ENCODE measurements around the gene NCOR2. TPM values are rescaled to one million over a fixed set of nuclear protein-coding genes. Genes with fewer than 3 reads are reported as not detected.

Gene NCOR2
- polyA plus RNA-seq, 1 donor (not counting 4 experiments of a cell fraction or from before 2014, with no cell fraction given), result 4.7 TPM

DNA sequence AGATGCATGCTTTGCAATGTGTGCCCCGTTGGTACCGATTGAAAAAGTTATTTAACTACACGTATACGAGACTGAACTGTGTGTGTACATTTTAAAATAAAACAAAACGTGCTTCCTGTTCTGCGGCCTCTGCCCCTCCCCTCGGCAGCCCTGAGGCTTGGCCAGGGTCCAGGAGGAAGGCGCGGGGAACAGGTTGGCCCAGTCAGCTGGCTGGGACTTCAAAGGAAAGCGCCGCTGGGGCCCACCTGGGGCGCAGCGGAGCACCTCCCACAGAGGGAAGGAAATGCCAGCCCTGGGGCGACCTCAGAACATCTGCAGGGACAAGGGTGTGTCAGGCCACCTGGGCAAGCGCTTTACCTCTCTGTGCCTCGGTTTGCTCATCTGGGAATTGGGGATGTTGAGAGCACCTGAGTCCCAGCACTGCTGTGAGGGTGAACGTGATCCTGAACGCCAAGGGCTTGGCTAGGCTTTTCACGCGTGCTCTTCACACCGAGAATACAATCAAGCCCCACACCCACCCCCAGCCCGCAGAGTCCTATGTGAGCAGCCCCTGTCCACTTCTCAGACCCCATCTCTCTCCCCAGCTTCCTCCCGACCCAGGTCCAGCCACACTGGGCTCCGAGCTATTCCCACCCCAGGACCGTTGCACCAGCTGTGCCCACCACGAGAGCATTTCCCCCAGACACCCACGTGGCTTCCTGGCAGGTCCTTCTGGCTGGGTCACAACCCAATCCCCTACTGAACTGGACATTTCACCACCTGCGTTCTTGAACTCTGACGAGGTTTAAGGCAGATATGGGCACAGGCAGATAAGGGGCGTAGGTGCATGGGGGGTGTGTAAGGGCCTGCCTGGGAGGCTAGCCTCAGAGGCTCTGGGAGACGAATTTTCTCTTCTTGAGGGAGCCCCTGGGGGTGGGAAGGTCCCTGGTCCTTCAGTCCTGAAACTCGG lies 41.9 kb upstream of the NCOR2 start:
- H3K36me3 ChIP-seq (ENCODE audit: control insufficient read depth in 2 of 2, extremely low read depth in 1 of 2, insufficient read depth in 2 of 2, low read length in 2 of 2), result no peaks in the 10 kb centered on the region
- no peaks in the 10 kb centered on the region for H3K79me2 ChIP-seq (ENCODE audit: control insufficient read depth, insufficient read depth, low read length)
- H3K27ac ChIP-seq (ENCODE audit: control insufficient read depth, insufficient read depth, low read length), result peak overlapping the region; percentile 56
- FAIRE-seq (peak; percentile 64), DNase-seq (ENCODE audit: low read depth, low spot score) (peak; percentile 87)
- H3K4me1 ChIP-seq (ENCODE audit: control insufficient read depth, extremely low read depth, insufficient read depth, low read length), result peaks cover 26% of the 10 kb centered on the region
- no peaks in the 10 kb centered on the region for H4K20me1 ChIP-seq (ENCODE audit: control insufficient read depth, extremely low read depth, insufficient read depth, low read length)
- peak overlapping the region; percentile 73 for H3K4me2 ChIP-seq (ENCODE audit: control insufficient read depth, extremely low read depth, insufficient read depth, low read depth, low read length)
- no peaks in the 10 kb centered on the region for H3K9me1 ChIP-seq (ENCODE audit: control insufficient read depth, extremely low read depth, insufficient read depth, low read length)
- H3K27me3 ChIP-seq (ENCODE audit: control insufficient read depth, extremely low read depth, insufficient read depth, low read length), result peaks cover 10% of the 10 kb centered on the region
- no peak overlapping the region for H2AFZ ChIP-seq (ENCODE audit: control insufficient read depth, low read length)
- no peak for TF ChIP-seq EZH2 (IDR thresholded peaks at IDR 0.05; ENCODE audit: low read length)
- TF ChIP-seq, protein P1, sequence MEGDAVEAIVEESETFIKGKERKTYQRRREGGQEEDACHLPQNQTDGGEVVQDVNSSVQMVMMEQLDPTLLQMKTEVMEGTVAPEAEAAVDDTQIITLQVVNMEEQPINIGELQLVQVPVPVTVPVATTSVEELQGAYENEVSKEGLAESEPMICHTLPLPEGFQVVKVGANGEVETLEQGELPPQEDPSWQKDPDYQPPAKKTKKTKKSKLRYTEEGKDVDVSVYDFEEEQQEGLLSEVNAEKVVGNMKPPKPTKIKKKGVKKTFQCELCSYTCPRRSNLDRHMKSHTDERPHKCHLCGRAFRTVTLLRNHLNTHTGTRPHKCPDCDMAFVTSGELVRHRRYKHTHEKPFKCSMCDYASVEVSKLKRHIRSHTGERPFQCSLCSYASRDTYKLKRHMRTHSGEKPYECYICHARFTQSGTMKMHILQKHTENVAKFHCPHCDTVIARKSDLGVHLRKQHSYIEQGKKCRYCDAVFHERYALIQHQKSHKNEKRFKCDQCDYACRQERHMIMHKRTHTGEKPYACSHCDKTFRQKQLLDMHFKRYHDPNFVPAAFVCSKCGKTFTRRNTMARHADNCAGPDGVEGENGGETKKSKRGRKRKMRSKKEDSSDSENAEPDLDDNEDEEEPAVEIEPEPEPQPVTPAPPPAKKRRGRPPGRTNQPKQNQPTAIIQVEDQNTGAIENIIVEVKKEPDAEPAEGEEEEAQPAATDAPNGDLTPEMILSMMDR (optimal IDR thresholded peaks at IDR 0.05 in 1 of 3, IDR thresholded peaks at IDR 0.05 in 1 of 3, conservative IDR thresholded peaks at IDR 0.05 in 1 of 3; ENCODE audit: extremely low read depth in 1 of 3, insufficient read depth in 2 of 3, low read length in 3 of 3), result no peak
- H3K4me3 ChIP-seq (ENCODE audit: control insufficient read depth in 2 of 3, extremely low read depth in 1 of 3, insufficient read depth in 2 of 3, low read depth in 1 of 3, low read length in 3 of 3), result peak overlapping the region in 1 of 3 experiments; percentile 33
- peak overlapping the region; percentile 44 for H3K9ac ChIP-seq (ENCODE audit: control insufficient read depth, extremely low read depth, insufficient read depth, low read length)
- peaks cover 2% of the 10 kb centered on the region for H3K9me3 ChIP-seq (ENCODE audit: control insufficient read depth, low read depth, low read length)
- dilution Hi-C loops (cut with MboI; ENCODE audit: extremely low pct_ligation_motif_present, low sequenced_read_pairs), result no loop called here

DNA sequence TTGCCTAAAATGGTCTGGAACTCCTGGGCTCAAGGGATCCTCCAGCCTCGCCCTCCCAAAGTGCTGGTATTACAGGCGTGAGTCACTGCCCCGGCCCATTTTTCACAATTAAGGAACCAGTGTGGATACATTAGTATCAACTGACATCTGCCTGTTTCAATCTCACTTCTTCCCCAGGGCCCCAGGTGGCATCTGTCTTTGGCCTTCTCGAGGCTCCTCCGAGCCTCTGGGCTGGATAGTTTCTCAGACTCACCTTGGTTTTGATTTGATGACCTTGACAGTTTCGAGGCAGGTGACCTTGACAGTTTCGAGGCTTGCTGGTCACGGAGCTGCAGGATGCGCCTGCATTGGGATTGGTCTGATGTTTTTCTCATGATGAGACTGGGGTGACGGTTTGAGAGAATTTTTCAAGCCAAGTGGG lies 41.0 kb upstream of the NCOR2 start:
- Histone ChIP-seq H4K20me1 (ENCODE audit: control insufficient read depth, extremely low read depth, insufficient read depth, low read length) (no peaks in the 10 kb centered on the region), H3K9me3 (ENCODE audit: control insufficient read depth, low read depth, low read length) (no peaks in the 10 kb centered on the region), H3K4me2 (ENCODE audit: control insufficient read depth, extremely low read depth, insufficient read depth, low read depth, low read length) (peak overlapping the region; percentile 73), H3K9ac (ENCODE audit: control insufficient read depth, extremely low read depth, insufficient read depth, low read length) (peak overlapping the region; percentile 44), H3K9me1 (ENCODE audit: control insufficient read depth, extremely low read depth, insufficient read depth, low read length) (no peaks in the 10 kb centered on the region), H3K4me1 (ENCODE audit: control insufficient read depth, extremely low read depth, insufficient read depth, low read length) (peaks cover 26% of the 10 kb centered on the region), H3K79me2 (ENCODE audit: control insufficient read depth, insufficient read depth, low read length) (no peaks in the 10 kb centered on the region), H3K27me3 (ENCODE audit: control insufficient read depth, extremely low read depth, insufficient read depth, low read length) (peaks cover 10% of the 10 kb centered on the region), H3K4me3 (ENCODE audit: control insufficient read depth in 2 of 3, extremely low read depth in 1 of 3, insufficient read depth in 2 of 3, low read depth in 1 of 3, low read length in 3 of 3) (peak overlapping the region in 1 of 3 experiments; percentile 33), H3K27ac (ENCODE audit: control insufficient read depth, insufficient read depth, low read length) (peak overlapping the region; percentile 56), H2AFZ (ENCODE audit: control insufficient read depth, low read length) (no peak overlapping the region), H3K36me3 (ENCODE audit: control insufficient read depth in 2 of 2, extremely low read depth in 1 of 2, insufficient read depth in 2 of 2, low read length in 2 of 2) (no peaks in the 10 kb centered on the region)
- dilution Hi-C loops (cut with MboI; ENCODE audit: extremely low pct_ligation_motif_present, low sequenced_read_pairs), result no loop called here
- DNase-seq (ENCODE audit: low read depth, low spot score) (no peak), FAIRE-seq (no peak)
- TF ChIP-seq EZH2 (IDR thresholded peaks at IDR 0.05; ENCODE audit: low read length), result no peak
- TF ChIP-seq, protein P1 (optimal IDR thresholded peaks at IDR 0.05 in 1 of 3, IDR thresholded peaks at IDR 0.05 in 1 of 3, conservative IDR thresholded peaks at IDR 0.05 in 1 of 3; ENCODE audit: extremely low read depth in 1 of 3, insufficient read depth in 2 of 3, low read length in 3 of 3), result no peak

All from keratinocyte (primary cell).